ENCODE data around the gene EIF3F.

DNA sequence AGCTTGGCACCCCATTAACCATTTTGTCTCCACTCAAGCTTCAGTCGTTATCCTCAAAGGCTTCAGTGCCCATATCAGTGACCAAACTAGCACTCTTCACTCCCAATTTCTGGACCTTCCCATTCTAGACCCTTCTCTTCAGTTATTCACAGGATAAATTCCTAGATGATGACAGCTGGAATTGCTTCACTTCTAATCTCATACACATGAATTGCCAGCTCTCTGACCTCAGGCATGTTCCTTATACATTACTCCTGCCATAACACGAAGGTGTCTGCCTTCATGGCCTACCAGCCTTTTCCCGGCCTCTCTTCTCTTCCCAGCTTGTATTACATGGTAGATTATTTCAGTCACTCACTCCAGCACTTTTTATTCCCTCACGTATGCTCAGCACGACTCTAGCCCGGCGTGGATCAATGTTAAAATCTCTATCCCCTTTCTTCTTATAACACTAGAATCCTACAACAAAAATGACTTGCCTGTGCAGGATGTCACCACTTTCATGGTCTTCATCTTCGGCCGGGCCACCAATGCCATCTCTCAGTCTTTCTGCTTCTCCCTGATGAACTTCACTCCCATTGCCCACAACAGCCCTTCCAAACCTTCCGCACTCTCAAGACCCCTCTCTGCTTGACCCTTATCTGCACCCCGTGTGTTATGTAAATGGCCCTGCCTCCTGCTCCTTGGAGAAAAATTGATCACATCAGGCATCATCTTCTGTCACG is 36.9 kb downstream of the EIF3F start:
- no peak for TF ChIP-seq CREB1 (IDR thresholded peaks at IDR 0.05; ENCODE audit: low read depth)
- TF ChIP-seq RAD21 (IDR thresholded peaks at IDR 0.05; ENCODE audit: low read depth), result no peak
- no peak for TF ChIP-seq NFIC (IDR thresholded peaks at IDR 0.05)
- TF ChIP-seq, protein P1, sequence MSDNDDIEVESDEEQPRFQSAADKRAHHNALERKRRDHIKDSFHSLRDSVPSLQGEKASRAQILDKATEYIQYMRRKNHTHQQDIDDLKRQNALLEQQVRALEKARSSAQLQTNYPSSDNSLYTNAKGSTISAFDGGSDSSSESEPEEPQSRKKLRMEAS (IDR thresholded peaks at IDR 0.05), result no peak
- no peak for TF ChIP-seq EP300 (IDR thresholded peaks at IDR 0.05; ENCODE audit: borderline replicate concordance)
- TF ChIP-seq USF1 (IDR thresholded peaks at IDR 0.05), result no peak
- TF ChIP-seq YY1 (IDR thresholded peaks at IDR 0.05; ENCODE audit: low read depth), result no peak
- no peak for TF ChIP-seq REST (IDR thresholded peaks at IDR 0.05; ENCODE audit: low read depth)
- TF ChIP-seq EGR1 (IDR thresholded peaks at IDR 0.05), result no peak
- no peak for TF ChIP-seq CEBPB (IDR thresholded peaks at IDR 0.05)
- no peak for TF ChIP-seq TAF1 (IDR thresholded peaks at IDR 0.05; ENCODE audit: low read depth)
- no peak for TF ChIP-seq TEAD4 (IDR thresholded peaks at IDR 0.05)
- no peak for TF ChIP-seq FOXM1 (IDR thresholded peaks at IDR 0.05; ENCODE audit: borderline replicate concordance, low read depth)
- TF ChIP-seq TCF12 (IDR thresholded peaks at IDR 0.05; ENCODE audit: low read depth), result no peak
